NCI-H748 (cell line): ENCODE data around the gene RARRES2.
"Not testable (repeated sequence)": the region's sequence is repeated elsewhere in the genome, so short reads cannot be mapped to it uniquely, and the experiment has no call there.

Experiments used
- DNase-seq: peaks from one replicate; lab custom pipeline; 2025; ENCODE audit not compliant: unreplicated experiment; lab: John Stamatoyannopoulos, UW

The RARRES2 gene

GRCh38 chr7:150297978-150298377 is 43.5 kb downstream of the RARRES2 start:
- not testable (repeated sequence) for DNase-seq

DNA sequence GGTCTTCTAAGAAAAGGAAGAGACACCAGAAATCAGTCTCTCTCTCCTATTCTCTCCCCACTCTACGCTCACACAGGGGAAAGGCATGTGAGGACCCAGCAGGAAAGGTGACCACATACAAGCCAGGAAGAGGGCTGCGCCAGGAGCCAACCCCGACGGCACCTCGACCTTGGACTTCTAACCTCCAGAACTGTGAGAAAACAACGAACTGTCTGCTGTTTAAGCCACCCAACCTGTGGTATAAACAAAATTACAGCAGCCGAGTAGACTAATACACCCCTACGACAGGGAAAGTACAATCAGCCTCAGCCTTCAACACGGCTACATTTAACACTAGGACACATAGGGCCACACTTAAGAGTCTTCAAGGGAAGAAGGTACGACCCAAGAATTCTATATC is 44.6 kb downstream of the RARRES2 start:
- not testable (repeated sequence) for DNase-seq

DNA sequence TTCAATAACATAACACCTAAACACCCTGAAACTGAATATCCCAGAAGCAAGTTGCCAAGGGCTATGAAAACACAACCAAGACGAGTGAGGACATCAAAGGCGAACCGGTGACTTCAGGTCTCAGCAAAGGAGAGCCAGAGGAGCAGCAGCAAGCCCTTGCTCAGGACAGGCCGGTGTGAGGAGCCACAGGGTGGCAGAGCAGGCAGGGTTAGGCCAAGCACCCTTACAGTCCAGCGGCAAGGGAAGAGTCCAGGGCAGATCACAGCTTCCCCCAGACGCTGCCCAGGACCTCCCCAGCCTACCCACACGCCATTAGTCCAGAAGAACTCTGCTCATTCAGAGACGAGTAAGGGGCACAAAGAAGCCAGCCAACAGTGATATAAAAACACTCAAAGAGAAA is 45.8 kb downstream of the RARRES2 start:
- DNase-seq: not testable (repeated sequence)

- not testable (repeated sequence) for DNase-seq
These were observed 46.4 kb downstream of the RARRES2 start for GRCh38 chr7:150295027-150295426.

- not testable (repeated sequence) for DNase-seq
These were observed 51.1 kb downstream of the RARRES2 start for GRCh38 chr7:150290317-150290716.

- not testable (repeated sequence) for DNase-seq
These were observed 52.6 kb downstream of the RARRES2 start for GRCh38 chr7:150288816-150289215.
